OCI-LY3 (cell line): ENCODE results near the gene RETREG1.

Experiments
- EZH2phosphoT487 ChIP-seq: fragments of 200-600 bp; shearing (Covaris generic); IDR thresholded peaks from 2 replicates; pipeline ENCODE4 v1.6.1; 2018; ENCODE audit warnings: antibody characterized with exemption, mixed run types, low read depth
- TF ChIP-seq, protein P1 (sequence below): fragments of 200-600, 300-600 bp; sonication (generic); IDR thresholded peaks from 2 replicates; pipeline ENCODE4 v1.5.1; 2014; ENCODE audit warnings: antibody characterized with exemption, low read length, low read depth

DNA sequence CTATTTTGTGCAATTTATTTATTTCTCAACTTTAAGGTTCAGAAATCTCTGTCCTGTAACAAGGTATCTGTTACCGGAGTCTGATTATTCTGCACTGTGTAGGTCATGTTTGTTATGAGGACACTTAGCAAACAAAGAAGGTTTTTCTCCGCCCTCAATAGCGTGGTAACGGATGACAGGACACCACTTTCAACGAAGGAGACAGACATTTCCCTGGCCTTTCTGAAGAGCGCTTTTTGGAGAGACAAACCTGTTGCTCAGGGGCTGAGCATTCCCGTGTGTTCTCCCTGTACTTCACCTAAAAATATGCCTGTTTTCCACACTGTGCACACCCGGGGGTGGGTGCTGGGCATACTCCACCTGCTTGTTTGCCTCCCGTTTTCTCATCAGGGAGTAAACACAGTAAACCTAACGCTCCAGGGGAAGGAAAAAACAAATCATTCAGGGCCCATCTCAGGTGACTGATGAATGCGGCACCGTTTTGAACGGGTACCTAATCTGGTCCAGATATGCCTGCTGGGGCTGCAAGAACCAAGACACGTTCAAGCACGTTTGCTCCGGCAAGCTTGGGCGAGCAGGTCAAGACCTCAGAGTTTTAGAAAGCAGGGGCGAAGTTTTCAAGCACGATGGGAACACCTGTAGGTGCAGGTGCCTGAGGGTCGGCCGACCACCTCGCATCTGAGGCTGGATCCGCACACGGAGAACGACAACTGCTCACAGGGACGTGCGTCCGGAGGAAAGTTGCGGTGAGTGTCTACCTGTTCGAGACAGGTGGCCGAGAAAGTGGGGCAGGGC is 859 bp downstream of the RETREG1 start:
- TF ChIP-seq, protein P1, sequence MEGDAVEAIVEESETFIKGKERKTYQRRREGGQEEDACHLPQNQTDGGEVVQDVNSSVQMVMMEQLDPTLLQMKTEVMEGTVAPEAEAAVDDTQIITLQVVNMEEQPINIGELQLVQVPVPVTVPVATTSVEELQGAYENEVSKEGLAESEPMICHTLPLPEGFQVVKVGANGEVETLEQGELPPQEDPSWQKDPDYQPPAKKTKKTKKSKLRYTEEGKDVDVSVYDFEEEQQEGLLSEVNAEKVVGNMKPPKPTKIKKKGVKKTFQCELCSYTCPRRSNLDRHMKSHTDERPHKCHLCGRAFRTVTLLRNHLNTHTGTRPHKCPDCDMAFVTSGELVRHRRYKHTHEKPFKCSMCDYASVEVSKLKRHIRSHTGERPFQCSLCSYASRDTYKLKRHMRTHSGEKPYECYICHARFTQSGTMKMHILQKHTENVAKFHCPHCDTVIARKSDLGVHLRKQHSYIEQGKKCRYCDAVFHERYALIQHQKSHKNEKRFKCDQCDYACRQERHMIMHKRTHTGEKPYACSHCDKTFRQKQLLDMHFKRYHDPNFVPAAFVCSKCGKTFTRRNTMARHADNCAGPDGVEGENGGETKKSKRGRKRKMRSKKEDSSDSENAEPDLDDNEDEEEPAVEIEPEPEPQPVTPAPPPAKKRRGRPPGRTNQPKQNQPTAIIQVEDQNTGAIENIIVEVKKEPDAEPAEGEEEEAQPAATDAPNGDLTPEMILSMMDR = no peak
- no peak for TF ChIP-seq EZH2phosphoT487
